IPS-20b (cell line): Measurements from ENCODE around the gene SYDE1.

Source experiments
- H3K27ac ChIP-seq: one replicate; pipeline ENCODE4 v1.5.1; 2013; ENCODE audit warnings: low read length
- H3K27me3 ChIP-seq: 2 replicates; pipeline ENCODE4 v1.6.1; 2013; ENCODE audit warnings: mild to moderate bottlenecking, low read length, inconsistent platforms; ENCODE audit not compliant: insufficient read depth
- H3K36me3 ChIP-seq: 2 replicates; pipeline ENCODE4 v1.6.1; 2013; ENCODE audit warnings: low read depth, mild to moderate bottlenecking, inconsistent platforms, low read length, moderate library complexity; ENCODE audit not compliant: insufficient read depth
- H3K4me1 ChIP-seq: 2 replicates; pipeline ENCODE4 v1.6.1; 2013; ENCODE audit warnings: mild to moderate bottlenecking, control low read depth, inconsistent platforms, low read length, moderate library complexity; ENCODE audit not compliant: insufficient read depth
- H3K4me3 ChIP-seq: 2 replicates; pipeline ENCODE4 v1.5.1; 2013; ENCODE audit warnings: mild to moderate bottlenecking, low read length, inconsistent platforms
- H3K9ac ChIP-seq: 2 replicates; pipeline ENCODE4 v1.6.1; 2013; ENCODE audit warnings: low read depth, mild to moderate bottlenecking, inconsistent platforms, low read length, moderate library complexity
- H3K9me3 ChIP-seq: 2 replicates; pipeline ENCODE4 v1.6.1; 2013; ENCODE audit warnings: mild to moderate bottlenecking, low read depth, low read length, inconsistent platforms; ENCODE audit not compliant: insufficient read depth

The SYDE1 gene

GRCh38 chr19:15120135-15121026 is 13.2 kb downstream of the SYDE1 start:
- Histone ChIP-seq H3K9me3 (peaks cover 2% of the 10 kb centered on the region; the same call in 1 of the 2 replicates), H3K4me3 (no peak overlapping the region), H3K27me3 (no peaks in the 10 kb centered on the region), H3K4me1 (peaks cover 8% of the 10 kb centered on the region; the same call in 1 of the 2 replicates), H3K27ac (no peak overlapping the region), H3K9ac (no peak overlapping the region), H3K36me3 (peaks cover 68% of the 10 kb centered on the region)

- H3K9ac ChIP-seq: no peak overlapping the region
- no peak overlapping the region for H3K27ac ChIP-seq
- H3K4me1 ChIP-seq: peaks cover 8% of the 10 kb centered on the region; the same call in 1 of the 2 replicates
- peaks cover 47% of the 10 kb centered on the region for H3K36me3 ChIP-seq
- H3K9me3 ChIP-seq: peaks cover 2% of the 10 kb centered on the region; the same call in 1 of the 2 replicates
- H3K27me3 ChIP-seq: no peaks in the 10 kb centered on the region
- no peak overlapping the region for H3K4me3 ChIP-seq
Observed at GRCh38 chr19:15122331-15123030, 15.3 kb downstream of the SYDE1 start.

- H3K36me3 ChIP-seq: peaks cover 40% of the 10 kb centered on the region
- H3K9me3 ChIP-seq: peaks cover 2% of the 10 kb centered on the region; the same call in 1 of the 2 replicates
- no peak overlapping the region for H3K4me3 ChIP-seq
- H3K27me3 ChIP-seq: no peaks in the 10 kb centered on the region
- no peak overlapping the region for H3K9ac ChIP-seq
- H3K4me1 ChIP-seq: peaks cover 8% of the 10 kb centered on the region; the same call in 1 of the 2 replicates
- no peak overlapping the region for H3K27ac ChIP-seq
Observed at GRCh38 chr19:15123031-15123890, 16.1 kb downstream of the SYDE1 start.

- peak overlapping the region; percentile 87; the same call in 1 of the 2 replicates for H3K4me3 ChIP-seq
- peak overlapping the region; percentile 91 for H3K9ac ChIP-seq
- peaks cover 2% of the 10 kb centered on the region; the same call in 1 of the 2 replicates for H3K9me3 ChIP-seq
- H3K36me3 ChIP-seq: peaks cover 33% of the 10 kb centered on the region
- peaks cover 8% of the 10 kb centered on the region; the same call in 1 of the 2 replicates for H3K4me1 ChIP-seq
- no peaks in the 10 kb centered on the region for H3K27me3 ChIP-seq
- H3K27ac ChIP-seq: no peak overlapping the region
Observed at GRCh38 chr19:15123900-15124299, 16.7 kb downstream of the SYDE1 start.

- Histone ChIP-seq H3K27me3 (no peaks in the 10 kb centered on the region), H3K36me3 (peaks cover 25% of the 10 kb centered on the region), H3K9ac (peak overlapping the region; percentile 91), H3K4me3 (peak overlapping the region; percentile 87), H3K27ac (peak overlapping the region; percentile 87), H3K9me3 (no peaks in the 10 kb centered on the region), H3K4me1 (peaks cover 8% of the 10 kb centered on the region; the same call in 1 of the 2 replicates)
Observed at GRCh38 chr19:15124572-15125231, 17.5 kb downstream of the SYDE1 start.

GRCh38 chr19:15125232-15126067 is 18.2 kb downstream of the SYDE1 start:
- Histone ChIP-seq H3K9ac (peak overlapping the region; percentile 91), H3K36me3 (peaks cover 18% of the 10 kb centered on the region), H3K27me3 (no peaks in the 10 kb centered on the region), H3K27ac (peak overlapping the region; percentile 87), H3K4me3 (peak overlapping the region; percentile 87), H3K9me3 (no peaks in the 10 kb centered on the region), H3K4me1 (peaks cover 8% of the 10 kb centered on the region; the same call in 1 of the 2 replicates)

- H3K9me3 ChIP-seq: no peaks in the 10 kb centered on the region
- peak overlapping the region; percentile 43 for H3K4me3 ChIP-seq
- H3K36me3 ChIP-seq: peaks cover 9% of the 10 kb centered on the region
- no peak overlapping the region for H3K27ac ChIP-seq
- H3K4me1 ChIP-seq: peaks cover 8% of the 10 kb centered on the region; the same call in 1 of the 2 replicates
- no peaks in the 10 kb centered on the region for H3K27me3 ChIP-seq
- peak overlapping the region; percentile 42; the same call in 1 of the 2 replicates for H3K9ac ChIP-seq
Observed at GRCh38 chr19:15126131-15126910, 19.1 kb downstream of the SYDE1 start.

- Histone ChIP-seq H3K4me3 (no peak overlapping the region), H3K27ac (no peak overlapping the region), H3K27me3 (no peaks in the 10 kb centered on the region), H3K9me3 (no peaks in the 10 kb centered on the region), H3K9ac (no peak overlapping the region), H3K36me3 (no peaks in the 10 kb centered on the region; the same call in 1 of the 2 replicates), H3K4me1 (peaks cover 8% of the 10 kb centered on the region; the same call in 1 of the 2 replicates)
Observed at GRCh38 chr19:15128162-15128770, 21.1 kb downstream of the SYDE1 start.

- H3K27ac ChIP-seq: no peak overlapping the region
- H3K9ac ChIP-seq: no peak overlapping the region
- H3K27me3 ChIP-seq: no peaks in the 10 kb centered on the region
- H3K9me3 ChIP-seq: no peaks in the 10 kb centered on the region
- H3K4me3 ChIP-seq: no peak overlapping the region
- H3K4me1 ChIP-seq: no peaks in the 10 kb centered on the region
- H3K36me3 ChIP-seq: no peaks in the 10 kb centered on the region
Observed at GRCh38 chr19:15129856-15130585, 22.8 kb downstream of the SYDE1 start.
